ENCODE results near the gene ASIC4. TPM values are rescaled to one million over a fixed set of nuclear protein-coding genes. Genes with fewer than 3 reads are reported as not detected.

Gene ASIC4
- total and polyA plus RNA-seq, 9 of the 15 experiments (the other 6 are each of a cell fraction or from before 2014, with no cell fraction given): 0.07 to 19.2 (median 4.8) TPM

GRCh38 chr2:219521066-219521880 is 7.0 kb downstream of the ASIC4 start (continued):
- TF ChIP-seq E2F1 (CRISPR knock-in tag; IDR thresholded peaks at IDR 0.05) (no peak), FOSL1 (tag; conservative IDR thresholded peaks at IDR 0.05) (no peak), MLLT1 (IDR thresholded peaks at IDR 0.05) (0 out of 4 replicates have a peak, but pooled peaks of 1 of the 2 experiments have one; percentile 23), CBFA2T2 (conservative IDR thresholded peaks at IDR 0.05) (peak; percentile 76), KLF6 (CRISPR knock-in tag; IDR thresholded peaks at IDR 0.05; ENCODE audit: borderline replicate concordance) (no peak), BCL6 (CRISPR knock-in tag; IDR thresholded peaks at IDR 0.05) (no peak), ZBTB1 (CRISPR knock-in tag; IDR thresholded peaks at IDR 0.05; ENCODE audit: borderline replicate concordance, low read depth) (no peak), YY1 (IDR thresholded peaks at IDR 0.05; ENCODE audit: borderline replicate concordance in 1 of 3, control insufficient read depth in 1 of 3, extremely low read depth in 1 of 3, insufficient read depth in 3 of 3, insufficient read length in 1 of 3, insufficient replicate concordance in 2 of 3, low read depth in 1 of 3, low read length in 2 of 3) (peak in 1 of 3 experiments; percentile 61), LCOR (CRISPR knock-in tag; IDR thresholded peaks at IDR 0.05) (no peak), MCM7 (IDR thresholded peaks at IDR 0.05) (no peak), CSDE1 (IDR thresholded peaks at IDR 0.05) (no peak), ZNF23 (CRISPR knock-in tag; IDR thresholded peaks at IDR 0.05) (peak; percentile 83), ETV5 (CRISPR knock-in tag; IDR thresholded peaks at IDR 0.05; ENCODE audit: low read depth) (peak; percentile 82; the same call in 1 of the 2 replicates), ARID3A (IDR thresholded peaks at IDR 0.05; ENCODE audit: borderline replicate concordance, low read depth, low read length) (peak; percentile 83; the same call in 1 of the 2 replicates), KAT2B (IDR thresholded peaks at IDR 0.05; ENCODE audit: low read depth, low read length) (no peak), NELFE (IDR thresholded peaks at IDR 0.05; ENCODE audit: insufficient read depth, insufficient read length) (no peak), RBFOX2 (IDR thresholded peaks at IDR 0.05; ENCODE audit: low read depth, low read length) (peak; percentile 64; the same call in 1 of the 2 replicates), HMGN3 (IDR thresholded peaks at IDR 0.05; ENCODE audit: borderline replicate concordance, extremely low read depth, insufficient read length, low read depth, low read length) (no peak), PRMT5 (CRISPR knock-in tag; IDR thresholded peaks at IDR 0.05) (no peak), ZNF75A (CRISPR knock-in tag; IDR thresholded peaks at IDR 0.05) (no peak), ZNF354B (CRISPR knock-in tag; IDR thresholded peaks at IDR 0.05) (no peak), KLF16 (IDR thresholded peaks at IDR 0.05) (peak; percentile 72; the same call in 1 of the 2 replicates)
- TF ChIP-seq, protein P1, sequence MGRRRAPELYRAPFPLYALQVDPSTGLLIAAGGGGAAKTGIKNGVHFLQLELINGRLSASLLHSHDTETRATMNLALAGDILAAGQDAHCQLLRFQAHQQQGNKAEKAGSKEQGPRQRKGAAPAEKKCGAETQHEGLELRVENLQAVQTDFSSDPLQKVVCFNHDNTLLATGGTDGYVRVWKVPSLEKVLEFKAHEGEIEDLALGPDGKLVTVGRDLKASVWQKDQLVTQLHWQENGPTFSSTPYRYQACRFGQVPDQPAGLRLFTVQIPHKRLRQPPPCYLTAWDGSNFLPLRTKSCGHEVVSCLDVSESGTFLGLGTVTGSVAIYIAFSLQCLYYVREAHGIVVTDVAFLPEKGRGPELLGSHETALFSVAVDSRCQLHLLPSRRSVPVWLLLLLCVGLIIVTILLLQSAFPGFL (CRISPR knock-in tag; IDR thresholded peaks at IDR 0.05): no peak

Measured in K562 (cell line).